Right ventricle myocardium inferior (tissue), 1 donor: ENCODE measurements around the gene CTSZ. TPM values are rescaled to one million over a fixed set of nuclear protein-coding genes. Genes with fewer than 3 reads are reported as not detected.
"Not testable (repeated sequence)": the region's sequence is repeated elsewhere in the genome, so short reads cannot be mapped to it uniquely, and the experiment has no call there.

Experiments
- ATAC-seq: fragments of 200-7000 bp; cut with Tn5 transposase; one replicate; pipeline ENCODE4 v1.9.1; 2020; ENCODE audit warnings: mild to moderate bottlenecking, moderate library complexity
- DNase-seq: peaks from one replicate; pipeline ENCODE4 v3.0.0; 2021; ENCODE audit errors: missing footprints
- intact Hi-C: fragments of 100-400 bp; cut with DNase I; formaldehyde crosslinking; loops from one replicate; pipeline ENCODE4 v1.11.0; 2022
- total RNA-seq: library from RNA; stranded (reverse); fragmentation: NEBNext Ultra II Directional; extraction: Animal tissue kit (Norgen Biotek cat#: 25700); gene quantifications from one replicate; pipeline ENCODE4 v1.2.1, GENCODE V29; 2021
- donor health status: DM: no; HTN: yes; CAD: no; lungs with severe emphysema.

Gene CTSZ
- total RNA-seq, 1 donor from 2014 or later: 138 TPM

- ATAC-seq (no peak), DNase-seq (no peak)
- intact Hi-C loops: no loop called here
Measured at GRCh38 chr20:58988565-58988882, 18.5 kb downstream of the CTSZ start.

- intact Hi-C loops: no loop called here
- ATAC-seq (no peak), DNase-seq (no peak)
Measured at GRCh38 chr20:58987790-58988564, 19.1 kb downstream of the CTSZ start.

- intact Hi-C loops: no loop called here
- ATAC-seq (no peak), DNase-seq (no peak)
Measured at GRCh38 chr20:58986968-58987517, 20.0 kb downstream of the CTSZ start.

- ATAC-seq: no peak
- DNase-seq: no peak
- intact Hi-C loops: no loop called here
Measured at GRCh38 chr20:58986286-58986967, 20.6 kb downstream of the CTSZ start.

- DNase-seq: no peak
- peak; percentile 41 for ATAC-seq
- intact Hi-C loops: no loop called here
Measured at GRCh38 chr20:58985656-58986055, 21.4 kb downstream of the CTSZ start.

GRCh38 chr20:58984691-58985090 lies 22.4 kb downstream of the CTSZ start:
- intact Hi-C loops: no loop called here
- DNase-seq (no peak), ATAC-seq (no peak)

GRCh38 chr20:58983115-58983468 lies 24.0 kb downstream of the CTSZ start:
- not testable (repeated sequence) for ATAC-seq, DNase-seq
- intact Hi-C loops: loop anchor here (2.0 kb wide), 1 partner anchor 22 kb away; no protein-coding TSS in a partner anchor

GRCh38 chr20:58982406-58983114 lies 24.5 kb downstream of the CTSZ start:
- intact Hi-C loops: loop anchor here (2.0 kb wide), 1 partner anchor 22 kb away; no protein-coding TSS in a partner anchor
- DNase-seq: no peak

GRCh38 chr20:58981628-58982364 lies 25.3 kb downstream of the CTSZ start:
- DNase-seq: no peak
- intact Hi-C loops: loop anchor here (2.0 kb wide), 3 partner anchors 23 to 85 kb away; no protein-coding TSS in a partner anchor
- ATAC-seq: no peak

More at GRCh38 chr20:58982406-58983114, 24.5 kb downstream of the CTSZ start:
- ATAC-seq: no peak

GRCh38 chr20:58980711-58981627 lies 26.1 kb downstream of the CTSZ start, which contains the start of gene NELFCD:
Gene NELFCD, plus strand, starts transcription at chr20:58981256. Its CDS starts 54 bp downstream, at chr20:58981310.
- DNase-seq (peak; percentile 95), ATAC-seq (peak; percentile 96)
- intact Hi-C loops: loop anchor here (2.0 kb wide), 2 partner anchors 50 to 84 kb away; no protein-coding TSS in a partner anchor

GRCh38 chr20:58978351-58979190 lies 28.5 kb downstream of the CTSZ start:
- DNase-seq (no peak), ATAC-seq (no peak)
- intact Hi-C loops: loop anchor here (1.0 kb wide), 1 partner anchor 87 kb away; no protein-coding TSS in a partner anchor

- ATAC-seq: no peak
- intact Hi-C loops: no loop called here
- DNase-seq: no peak
Measured at GRCh38 chr20:58976061-58976730, 30.9 kb downstream of the CTSZ start.

- intact Hi-C loops: no loop called here
- ATAC-seq: no peak
Measured at GRCh38 chr20:58975353-58975752, 31.7 kb downstream of the CTSZ start.

GRCh38 chr20:58973866-58974265 lies 33.2 kb downstream of the CTSZ start:
- intact Hi-C loops: no loop called here
- ATAC-seq: no peak
- no peak for DNase-seq

More at GRCh38 chr20:58975353-58975752, 31.7 kb downstream of the CTSZ start:
- no peak for DNase-seq

GRCh38 chr20:58973179-58973578 lies 33.9 kb downstream of the CTSZ start:
- intact Hi-C loops: no loop called here
- DNase-seq (no peak), ATAC-seq (no peak)

GRCh38 chr20:58971429-58971828 lies 35.6 kb downstream of the CTSZ start:
- intact Hi-C loops: no loop called here
- ATAC-seq (no peak), DNase-seq (no peak)
